Keratinocyte (primary cell): ENCODE data around the gene GPC3.

Experiments used
- CTCF ChIP-seq, 3 experiments: IDR thresholded peaks in 1 of 3; conservative IDR thresholded peaks in 1 of 3; optimal IDR thresholded peaks in 1 of 3; 2 replicates in 2 of 3; 3 replicates in 1 of 3; pipeline versions ENCODE3 to v1.5.1; 2011; ENCODE audit warnings: low read length in 3 of 3, mild to moderate bottlenecking in 3 of 3, moderate library complexity in 2 of 3, control low read depth in 1 of 3, inconsistent platforms in 1 of 3; ENCODE audit not compliant: insufficient read depth in 2 of 3; ENCODE audit errors: extremely low read depth in 1 of 3
- EZH2 ChIP-seq: IDR thresholded peaks from one replicate; pipeline ENCODE4 v1.6.1; 2012; ENCODE audit warnings: inconsistent platforms, mild to moderate bottlenecking, low read length, moderate library complexity

DNA sequence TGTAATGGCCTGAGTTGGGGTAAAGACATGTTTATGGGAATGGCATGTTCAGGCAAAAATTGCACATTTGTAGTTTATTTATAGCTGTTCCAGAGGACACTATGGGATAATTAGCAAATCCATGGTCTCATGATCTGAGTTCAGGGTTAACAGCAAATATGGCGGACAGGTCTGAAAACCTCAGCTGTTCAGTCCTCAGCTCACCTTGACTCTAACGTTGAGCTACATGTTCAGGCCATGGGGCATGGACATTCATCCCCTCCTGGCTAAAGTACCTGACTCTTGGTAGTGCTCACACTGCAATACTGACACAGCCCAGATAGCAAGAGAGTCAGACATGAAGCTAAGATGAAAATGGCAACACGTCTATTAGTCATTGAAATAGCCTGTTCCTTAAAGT is 408.5 kb downstream of the GPC3 start:
- TF ChIP-seq CTCF (optimal IDR thresholded peaks at IDR 0.05 in 1 of 3, IDR thresholded peaks at IDR 0.05 in 1 of 3, conservative IDR thresholded peaks at IDR 0.05 in 1 of 3; ENCODE audit: extremely low read depth in 1 of 3, insufficient read depth in 2 of 3, low read length in 3 of 3) (no peak), EZH2 (no peak)
